ENCODE data around the gene NIT1.
"Not testable (repeated sequence)": the region's sequence is repeated elsewhere in the genome, so short reads cannot be mapped to it uniquely, and the experiment has no call there.

Gene NIT1

GRCh38 chr1:161115132-161115711 lies 2.7 kb upstream of the NIT1 start:
- no peak for DNase-seq

GRCh38 chr1:161115961-161116360 lies 1.9 kb upstream of the NIT1 start:
- not testable (repeated sequence) for DNase-seq

- peak; percentile 71 for DNase-seq
Observed at GRCh38 chr1:161119092-161119903, 1.4 kb downstream of the NIT1 start.

GRCh38 chr1:161121042-161121650 lies 3.2 kb downstream of the NIT1 start:
- DNase-seq: no peak

GRCh38 chr1:161121834-161122233 lies 3.9 kb downstream of the NIT1 start:
- no peak for DNase-seq

- no peak for DNase-seq
Observed at GRCh38 chr1:161122967-161123366, 5.1 kb downstream of the NIT1 start.

- DNase-seq: no peak
Observed at GRCh38 chr1:161127649-161128048, 9.7 kb downstream of the NIT1 start.

GRCh38 chr1:161128591-161129420 lies 10.9 kb downstream of the NIT1 start:
- DNase-seq: no peak

GRCh38 chr1:161130266-161130665 lies 12.4 kb downstream of the NIT1 start:
- no peak for DNase-seq

GRCh38 chr1:161131523-161132409 lies 13.9 kb downstream of the NIT1 start:
- peak; percentile 21 for DNase-seq

- peak; percentile 94 for DNase-seq
Observed at GRCh38 chr1:161132410-161133219, 14.7 kb downstream of the NIT1 start, which contains the start of gene DEDD. Gene DEDD, minus strand, starts transcription at chr1:161132667. Its CDS starts 8,205 bp downstream, at chr1:161124462.

GRCh38 chr1:161133220-161133740 lies 15.4 kb downstream of the NIT1 start:
- DNase-seq: no peak

GRCh38 chr1:161137881-161138280 lies 20.0 kb downstream of the NIT1 start:
- DNase-seq: no peak

- no peak for DNase-seq
Observed at GRCh38 chr1:161138431-161138830, 20.5 kb downstream of the NIT1 start.

- DNase-seq: peak; percentile 37
Observed at GRCh38 chr1:161139766-161140165, 21.9 kb downstream of the NIT1 start.

- no peak for DNase-seq
Observed at GRCh38 chr1:161140755-161141400, 23.0 kb downstream of the NIT1 start.

- no peak for DNase-seq
Observed at GRCh38 chr1:161145832-161146231, 27.9 kb downstream of the NIT1 start.

- DNase-seq: no peak
Observed at GRCh38 chr1:161153176-161153575, 35.3 kb downstream of the NIT1 start.

- peak; percentile 90 for DNase-seq
Observed at GRCh38 chr1:161153682-161154337, 35.9 kb downstream of the NIT1 start, which contains the start of gene UFC1. Gene UFC1, plus strand, starts transcription at chr1:161153978. Its CDS starts 20 bp downstream, at chr1:161153998.
